NCI-H1436 (cell line): ENCODE data around the gene ASL.
"Not testable (repeated sequence)": the region's sequence is repeated elsewhere in the genome, so short reads cannot be mapped to it uniquely, and the experiment has no call there.

ENCODE experiments used
- DNase-seq: peaks from one replicate; lab custom pipeline; 2025; lab: John Stamatoyannopoulos, UW

Gene ASL

GRCh38 chr7:66119245-66119850, 43.7 kb downstream of the ASL start:
- no peak for DNase-seq

GRCh38 chr7:66123175-66123528, 47.5 kb downstream of the ASL start:
- DNase-seq: no peak

- not testable (repeated sequence) for DNase-seq
Observed at GRCh38 chr7:66124569-66124861, 48.9 kb downstream of the ASL start.

- no peak for DNase-seq
Observed at GRCh38 chr7:66125052-66125694, 49.6 kb downstream of the ASL start.

GRCh38 chr7:66125781-66126352, 50.2 kb downstream of the ASL start:
- DNase-seq: not testable (repeated sequence)

GRCh38 chr7:66127172-66127571, 51.6 kb downstream of the ASL start:
- DNase-seq: not testable (repeated sequence)

- no peak for DNase-seq
Observed at GRCh38 chr7:66138994-66139752, 63.6 kb downstream of the ASL start.

GRCh38 chr7:66140924-66141323, 65.3 kb downstream of the ASL start:
- no peak for DNase-seq

- DNase-seq: no peak
Observed at GRCh38 chr7:66142334-66142733, 66.7 kb downstream of the ASL start.

- no peak for DNase-seq
Observed at GRCh38 chr7:66142996-66143395, 67.4 kb downstream of the ASL start.
